ENCODE data around the gene TMEM168.

- no peak for TF ChIP-seq KLF17 (tag by site-specific recombination; IDR thresholded peaks at IDR 0.05)
- no peak for TF ChIP-seq GFI1B (tag by site-specific recombination; IDR thresholded peaks at IDR 0.05)
Measured at GRCh38 chr7:112781558-112781957, 8.6 kb downstream of the TMEM168 start.
